Measurements from ENCODE around the gene SRGAP1.

The SRGAP1 gene

DNA sequence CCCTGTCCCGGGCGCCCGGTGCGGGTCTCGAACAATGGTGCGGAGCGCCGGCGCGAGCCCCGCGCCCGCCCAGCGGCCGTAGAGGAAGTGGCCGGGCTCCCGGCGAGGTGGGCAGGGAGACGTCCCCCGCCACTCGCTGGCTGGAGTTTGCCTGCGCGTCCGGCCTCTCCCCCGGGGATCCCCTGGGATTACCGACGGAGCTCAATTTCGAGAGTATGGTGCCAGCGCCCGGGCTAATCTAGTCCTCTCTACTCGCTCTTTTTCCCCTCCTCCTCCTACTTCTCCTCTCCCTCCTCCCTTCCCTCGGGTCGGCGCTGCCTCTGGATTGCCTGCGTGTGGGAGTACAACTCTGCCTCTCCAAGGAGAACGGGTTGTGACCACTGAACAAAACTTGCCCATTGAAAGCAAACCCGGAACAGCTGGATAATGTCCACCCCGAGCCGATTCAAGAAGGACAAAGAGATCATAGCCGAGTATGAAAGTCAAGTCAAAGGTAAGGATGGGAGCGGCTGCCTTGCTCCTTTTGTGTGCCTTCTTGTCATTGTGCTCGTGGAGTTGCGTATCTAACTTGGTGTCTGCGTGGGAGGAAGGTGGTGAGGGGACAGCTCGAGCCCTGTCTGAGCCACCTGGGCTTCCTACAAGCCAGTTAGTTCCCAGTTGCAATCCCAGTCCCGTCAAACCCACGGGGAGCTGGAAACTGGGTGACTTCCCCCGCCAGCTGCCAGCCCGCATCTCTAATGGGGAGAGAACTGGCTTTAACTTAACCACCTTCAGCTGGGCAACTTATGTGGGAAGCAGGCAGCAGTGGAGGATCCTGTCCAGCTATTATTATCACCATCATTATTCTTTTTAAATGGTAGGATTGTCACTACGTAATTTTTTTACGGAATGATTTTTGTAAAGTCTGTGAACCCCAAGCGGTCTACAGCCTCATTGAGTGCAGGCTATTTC, at the start of gene SRGAP1:
Gene SRGAP1, plus strand, starts transcription at position 310 of the 951 bp plus-strand sequence. Its CDS starts 117 bp downstream, at position 427.
- DNase-seq (ENCODE audit: low read depth in 2 of 2) = peak in 1 of 2 donors; percentile 2

DNA sequence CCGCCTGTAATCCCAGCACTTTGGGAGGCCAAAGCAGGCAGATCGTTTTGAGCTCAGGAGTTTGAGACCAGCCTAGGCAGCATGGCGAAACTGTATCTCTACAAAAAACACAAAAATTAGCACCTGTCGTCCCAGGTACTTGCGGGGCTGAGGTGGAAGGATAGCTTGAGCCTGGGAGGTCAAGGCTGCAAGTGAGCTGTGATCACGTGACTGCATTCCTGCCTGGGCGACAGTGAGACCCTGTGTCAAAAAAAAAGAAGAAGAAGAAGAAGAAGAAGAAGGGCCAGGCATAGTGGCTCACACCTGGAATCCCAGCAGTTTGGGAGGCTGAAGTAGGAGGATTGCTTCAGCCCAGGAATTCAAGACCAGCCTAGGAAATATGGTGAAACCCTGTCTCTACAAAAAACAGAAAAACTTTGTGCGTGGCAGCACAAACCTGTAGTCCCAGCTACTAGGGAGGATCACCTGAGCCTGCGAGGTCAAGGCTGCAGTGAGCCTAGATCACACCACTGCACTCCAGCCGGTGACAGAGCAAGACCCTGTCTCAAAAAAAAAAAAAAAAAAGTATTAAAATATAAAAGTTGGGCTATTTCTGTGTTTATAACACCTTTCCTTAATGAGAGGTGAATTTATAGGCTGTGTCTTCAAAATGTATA, 49.3 kb upstream of the SRGAP1 start:
- DNase-seq (ENCODE audit: low read depth in 2 of 2) = no peak

DNA sequence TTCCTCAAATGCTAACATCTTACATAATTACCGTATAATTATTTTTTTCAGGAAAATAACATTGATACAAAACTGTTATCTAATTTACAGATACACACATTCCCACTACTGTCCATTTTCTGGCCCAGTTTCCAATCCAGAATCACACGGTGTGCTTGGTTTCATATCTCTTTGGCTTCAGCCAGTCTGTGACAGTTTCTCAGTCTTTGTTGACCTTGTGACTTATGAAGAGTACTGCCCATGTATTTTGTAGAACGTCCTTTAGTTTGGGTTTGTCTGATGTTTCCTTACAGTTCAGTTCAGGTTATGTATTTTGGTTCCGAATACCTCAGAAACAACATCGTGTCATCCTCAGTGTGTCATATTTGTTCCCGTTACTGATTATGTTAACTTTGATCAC, 48.6 kb upstream of the SRGAP1 start:
- DNase-seq (ENCODE audit: low read depth in 2 of 2) = no peak

DNA sequence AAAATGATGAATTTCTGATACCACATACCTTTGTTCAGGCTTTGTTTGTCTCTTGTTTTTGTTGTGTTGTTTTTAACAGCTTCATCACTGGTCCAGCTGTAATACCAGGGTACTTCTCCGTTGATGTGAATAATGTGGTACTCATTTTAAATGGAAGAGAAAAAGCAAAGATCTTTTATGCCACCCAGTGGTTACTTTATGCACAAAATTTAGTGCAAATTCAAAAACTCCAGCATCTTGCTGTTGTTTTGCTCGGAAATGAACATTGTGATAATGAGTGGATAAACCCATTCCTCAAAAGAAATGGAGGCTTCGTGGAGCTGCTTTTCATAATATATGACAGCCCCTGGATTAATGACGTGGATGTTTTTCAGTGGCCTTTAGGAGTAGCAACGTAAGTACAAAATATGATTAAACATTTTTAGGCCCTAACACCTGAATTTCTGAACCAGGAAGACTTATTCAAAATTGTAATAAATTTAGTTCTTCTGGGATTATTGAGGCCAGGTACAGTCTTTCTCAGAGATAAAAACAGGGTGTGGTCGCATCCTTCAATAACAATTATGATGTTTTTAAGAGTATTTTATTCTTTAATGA, 42.4 kb upstream of the SRGAP1 start:
- DNase-seq (ENCODE audit: low read depth in 2 of 2) = no peak

DNA sequence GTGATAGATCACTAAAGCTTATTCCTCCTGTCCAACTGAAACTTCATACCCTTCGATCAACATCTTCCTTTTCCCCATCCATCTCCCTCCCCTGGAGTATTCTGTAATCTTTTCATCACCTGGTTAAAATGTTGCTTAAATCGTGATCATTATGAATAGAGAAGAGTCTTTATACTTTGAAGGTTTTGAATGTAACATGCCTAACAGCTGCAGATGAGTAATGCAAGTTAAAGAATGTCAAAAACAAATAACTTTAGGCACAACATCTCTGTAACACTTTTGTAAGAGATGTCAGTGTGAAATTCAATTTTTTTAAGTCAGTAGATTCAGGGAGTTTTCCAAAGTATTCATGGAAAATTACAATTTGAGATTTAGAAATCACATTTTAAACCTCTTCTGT, 39.8 kb upstream of the SRGAP1 start:
- no peak for DNase-seq (ENCODE audit: low read depth in 2 of 2)

DNA sequence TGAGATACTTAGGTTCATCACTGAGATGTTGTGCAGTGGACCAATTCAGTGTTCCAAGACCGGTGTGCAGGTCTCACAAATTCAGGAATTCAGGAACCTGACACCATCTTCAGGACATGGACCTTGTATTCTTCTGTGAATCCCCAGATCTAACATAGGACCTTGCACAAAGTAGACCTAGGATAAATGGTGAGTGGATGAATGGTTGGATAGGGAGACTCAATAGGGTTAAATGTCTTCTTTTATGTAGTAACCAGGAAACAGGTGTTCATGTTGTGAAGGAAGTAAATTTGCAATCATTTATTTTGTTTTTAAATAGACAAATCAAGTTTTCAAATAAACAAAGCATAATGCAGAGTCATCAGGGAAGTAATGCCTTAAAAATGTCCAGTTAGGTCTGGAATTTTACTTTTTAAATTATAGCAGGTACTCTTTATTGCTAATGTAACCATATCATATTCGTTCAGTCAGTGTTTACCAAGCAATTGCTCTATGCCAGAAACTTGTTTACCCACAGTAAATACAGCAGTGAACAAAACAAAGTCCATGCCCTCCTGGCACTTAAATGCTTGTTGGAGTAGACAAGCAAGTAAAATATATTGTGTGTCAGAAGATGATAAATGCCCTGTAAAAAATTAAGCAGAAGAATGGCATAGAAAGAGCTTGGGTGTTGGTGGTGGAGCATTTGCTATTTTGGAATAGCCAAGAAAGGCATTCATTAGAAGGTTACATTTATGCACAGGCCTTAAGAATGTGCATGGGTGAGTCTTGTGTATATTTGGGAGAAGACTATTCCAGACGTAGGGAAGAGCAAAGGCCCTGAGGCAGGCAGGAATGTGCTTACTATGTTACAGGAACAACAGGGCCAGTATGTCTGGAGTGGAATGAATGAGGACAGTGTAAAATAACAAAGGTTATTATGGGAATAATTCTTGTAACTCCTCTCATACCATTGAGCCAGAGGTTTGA, 38.5 kb upstream of the SRGAP1 start:
- no peak for DNase-seq (ENCODE audit: low read depth in 2 of 2)

DNA sequence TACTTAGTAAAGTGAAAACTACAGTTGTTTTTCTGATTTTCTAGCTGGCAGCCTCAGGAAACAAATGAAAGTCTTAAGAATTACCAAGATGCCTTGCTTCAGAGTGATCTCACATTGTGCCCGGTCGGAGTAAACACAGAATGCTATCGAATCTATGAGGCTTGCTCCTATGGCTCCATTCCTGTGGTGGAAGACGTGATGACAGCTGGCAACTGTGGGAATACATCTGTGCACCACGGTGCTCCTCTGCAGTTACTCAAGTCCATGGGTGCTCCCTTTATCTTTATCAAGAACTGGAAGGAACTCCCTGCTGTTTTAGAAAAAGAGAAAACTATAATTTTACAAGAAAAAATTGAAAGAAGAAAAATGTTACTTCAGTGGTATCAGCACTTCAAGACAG, 35.9 kb upstream of the SRGAP1 start:
- no peak for DNase-seq (ENCODE audit: low read depth in 2 of 2)

DNA sequence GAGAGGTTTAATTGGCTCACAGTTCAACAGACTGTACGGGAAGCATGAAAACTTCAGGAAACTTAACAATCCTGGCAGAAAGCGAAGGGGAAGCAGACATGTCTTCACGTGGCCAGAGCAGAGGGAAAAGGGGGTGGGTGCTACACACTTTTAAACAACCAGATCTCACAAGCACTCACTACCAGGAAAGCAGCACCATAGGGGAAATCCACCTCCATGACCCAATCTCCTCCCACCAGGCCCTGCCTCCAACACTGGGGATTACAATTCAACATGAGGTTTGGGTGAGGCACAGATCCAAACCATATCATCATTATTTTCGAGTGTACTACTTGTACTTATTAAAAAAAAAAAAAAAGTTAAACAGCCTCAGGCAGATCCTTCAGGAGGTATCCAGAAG, 34.9 kb upstream of the SRGAP1 start:
- no peak for DNase-seq (ENCODE audit: low read depth in 2 of 2)

DNA sequence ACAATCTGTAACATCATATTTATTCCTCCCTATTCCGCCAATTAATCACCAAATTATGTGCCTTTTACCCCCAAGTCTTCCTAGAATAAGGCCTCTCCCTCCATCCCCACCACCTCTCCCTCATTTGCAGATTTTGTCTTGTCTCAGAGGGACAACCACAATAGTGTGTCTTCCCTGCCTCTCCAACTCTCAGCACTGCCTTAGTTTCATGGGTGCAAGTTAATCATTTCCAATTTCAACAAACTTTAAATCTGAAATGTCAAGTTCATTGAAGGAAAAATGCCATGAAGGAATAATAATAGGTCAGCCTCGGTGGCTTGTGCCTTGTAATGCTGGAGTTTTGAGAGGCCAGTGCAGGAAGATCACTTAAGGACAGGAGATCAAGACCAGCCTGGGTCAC, 33.2 kb upstream of the SRGAP1 start:
- no peak for DNase-seq (ENCODE audit: low read depth in 2 of 2)

DNA sequence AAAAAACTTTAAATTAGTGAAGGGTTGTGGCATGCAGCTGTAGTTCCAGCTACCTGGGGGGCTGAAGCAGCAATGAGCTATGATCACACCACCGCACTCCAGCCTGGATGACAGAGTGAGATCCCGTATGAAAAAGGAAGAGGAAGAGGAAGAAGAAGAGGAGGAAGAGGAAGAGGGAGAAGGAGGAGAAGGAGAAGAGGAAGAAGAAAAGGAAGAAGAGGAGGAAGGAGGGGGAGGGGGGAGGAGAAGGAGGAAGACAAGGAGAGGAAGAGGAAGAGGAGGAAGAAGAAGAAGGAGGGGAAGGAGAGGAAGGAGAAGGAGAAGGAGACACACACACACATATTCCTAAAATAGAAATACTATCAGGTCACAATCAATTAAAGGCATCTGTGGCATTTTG, 32.7 kb upstream of the SRGAP1 start:
- no peak for DNase-seq (ENCODE audit: low read depth in 2 of 2)

DNA sequence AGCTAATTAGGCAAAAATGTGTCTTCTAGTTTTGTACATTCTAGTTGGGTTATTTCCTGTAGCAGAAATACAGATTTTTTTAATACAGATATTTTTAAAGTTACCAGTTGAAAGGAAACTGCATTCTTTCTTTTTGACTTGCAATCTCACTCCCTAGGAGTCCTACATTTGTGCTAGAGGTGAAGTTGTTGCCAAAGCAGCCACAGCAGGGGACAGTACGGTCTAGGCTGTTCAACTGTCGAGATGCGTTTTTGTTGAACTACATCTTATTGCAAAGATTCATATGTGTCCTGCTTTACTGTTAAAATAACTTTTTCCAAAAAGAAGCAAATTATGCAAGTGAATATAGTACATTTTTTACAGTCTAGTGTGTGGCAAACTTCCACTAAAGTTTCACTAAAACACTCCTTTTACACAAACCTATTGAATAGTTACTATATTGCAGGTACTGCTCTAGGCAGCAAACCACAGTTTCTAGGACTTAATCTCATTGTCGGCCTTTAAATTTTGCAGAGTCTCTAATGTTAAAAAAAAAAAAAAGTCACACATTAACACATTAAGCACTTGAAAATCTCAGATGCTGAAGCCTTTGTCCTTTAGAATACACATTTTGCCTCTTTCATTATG, 30.2 kb upstream of the SRGAP1 start:
- DNase-seq (ENCODE audit: low read depth in 2 of 2) = no peak

DNA sequence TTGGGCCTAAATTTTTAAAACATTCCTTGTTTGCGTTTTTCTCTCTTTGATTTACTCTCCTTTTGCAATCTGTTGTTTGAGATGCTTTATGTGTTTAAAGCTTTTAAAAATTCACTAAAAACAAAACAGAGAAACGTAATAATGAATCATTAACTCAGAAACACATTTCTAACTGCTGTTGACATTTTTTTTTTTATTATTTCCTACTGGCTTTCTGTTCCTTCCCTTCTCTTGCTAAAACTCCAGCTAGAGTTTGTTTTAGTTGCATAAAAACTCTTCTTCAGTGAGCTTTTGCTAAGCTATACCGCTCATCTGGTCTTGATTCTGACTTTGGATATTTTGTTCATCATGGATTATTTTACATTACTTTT, 29.0 kb upstream of the SRGAP1 start:
- no peak for DNase-seq (ENCODE audit: low read depth in 2 of 2)

DNA sequence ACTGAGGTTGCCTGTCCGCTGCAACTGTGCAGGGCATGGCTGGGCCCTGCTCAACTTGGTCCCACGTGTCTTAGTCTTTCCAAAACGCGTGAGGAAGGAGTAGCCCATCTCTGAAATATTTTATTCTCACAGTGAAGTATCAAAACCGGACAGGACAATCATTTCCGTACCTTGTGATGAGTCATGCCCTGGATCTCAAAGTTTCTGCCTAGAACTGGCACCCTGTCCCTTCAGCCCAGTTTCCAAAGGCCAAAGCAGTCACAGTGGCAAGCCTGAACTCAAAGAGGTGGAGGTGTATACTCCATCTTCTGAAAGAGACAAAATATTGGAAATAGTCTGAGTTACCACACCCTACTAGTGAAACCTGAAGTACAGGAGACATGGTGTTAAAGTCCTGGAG, 28.5 kb upstream of the SRGAP1 start:
- DNase-seq (ENCODE audit: low read depth in 2 of 2) = no peak

DNA sequence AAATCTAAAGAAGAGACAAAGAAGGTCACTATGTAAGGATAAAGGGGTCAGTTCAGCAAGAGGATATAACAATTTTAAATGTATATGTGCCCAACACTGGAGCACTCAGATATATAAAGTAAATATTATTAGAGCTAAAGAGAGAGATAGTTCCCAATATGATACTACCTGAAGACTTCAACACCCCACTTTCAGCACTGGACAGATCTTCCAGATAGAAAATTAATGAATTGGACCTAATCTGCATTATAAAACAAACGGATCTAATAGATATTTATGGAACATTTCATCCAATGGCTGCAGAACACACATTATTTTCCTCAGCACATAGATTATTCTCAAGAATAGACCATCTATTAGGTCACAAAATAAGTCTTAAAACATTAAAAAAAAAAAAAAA, 24.1 kb upstream of the SRGAP1 start:
- no peak for DNase-seq (ENCODE audit: low read depth in 2 of 2)

DNA sequence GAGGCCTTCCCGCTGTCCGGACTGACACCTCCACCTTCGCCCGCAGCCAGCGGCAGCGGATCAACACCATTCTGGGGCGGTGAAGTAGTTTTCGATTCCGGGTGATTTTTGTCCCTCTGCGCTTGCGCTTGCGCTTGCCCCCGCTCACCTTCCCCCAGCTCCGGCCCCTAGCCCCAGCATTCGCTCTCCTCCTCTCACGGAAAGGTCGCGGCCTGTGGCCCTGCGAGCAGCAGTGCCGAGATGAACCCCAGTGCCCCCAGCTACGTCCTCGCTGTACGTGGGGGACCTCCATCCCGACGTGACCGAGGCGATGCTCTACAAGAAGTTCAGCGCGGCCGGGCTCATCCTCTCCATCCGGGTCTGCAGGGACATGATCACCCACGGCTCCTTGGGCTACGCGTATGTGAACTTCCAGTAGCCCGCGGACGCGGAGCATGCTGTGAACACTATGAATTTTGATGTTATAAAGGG, 22.7 kb upstream of the SRGAP1 start:
- no peak for DNase-seq (ENCODE audit: low read depth in 2 of 2)

DNA sequence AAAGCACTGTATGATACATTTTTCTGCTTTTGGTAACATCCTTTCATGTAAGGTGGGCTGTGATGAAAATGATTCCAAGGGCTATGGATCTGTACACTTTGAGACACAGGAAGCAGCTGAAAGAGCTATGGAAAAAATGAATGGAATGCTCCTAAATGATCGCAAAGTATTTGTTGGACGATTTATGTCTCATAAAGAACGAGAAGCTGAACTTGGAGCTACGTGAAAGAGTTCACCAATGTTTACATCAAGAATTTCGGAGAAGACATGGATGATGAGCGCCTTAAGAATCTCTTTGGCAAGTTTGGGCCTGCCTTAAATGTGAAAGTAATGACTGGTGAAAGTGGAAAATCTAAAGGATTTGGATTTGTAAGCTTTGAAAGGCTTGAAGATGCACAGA, 22.1 kb upstream of the SRGAP1 start:
- no peak for DNase-seq (ENCODE audit: low read depth in 2 of 2)

DNA sequence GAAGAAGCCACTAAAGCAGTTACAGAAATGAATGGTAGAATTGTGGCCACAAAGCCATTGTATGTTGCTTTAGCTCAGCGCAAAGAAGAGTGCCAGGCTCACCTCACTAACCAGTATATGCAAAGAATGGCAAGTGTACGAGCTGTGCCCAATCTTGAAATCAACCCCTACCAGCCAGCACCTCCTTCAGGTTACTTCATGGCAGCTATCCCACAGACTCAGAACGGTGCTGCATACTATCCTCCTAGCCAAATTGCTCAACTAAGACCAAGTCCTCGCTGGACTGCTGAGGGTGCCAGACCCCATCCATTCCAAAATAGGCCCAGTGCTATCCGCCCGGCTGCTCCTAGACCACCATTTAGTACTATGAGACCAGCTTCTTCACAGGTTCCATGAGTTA, 21.5 kb upstream of the SRGAP1 start:
- no peak for DNase-seq (ENCODE audit: low read depth in 2 of 2)

DNA sequence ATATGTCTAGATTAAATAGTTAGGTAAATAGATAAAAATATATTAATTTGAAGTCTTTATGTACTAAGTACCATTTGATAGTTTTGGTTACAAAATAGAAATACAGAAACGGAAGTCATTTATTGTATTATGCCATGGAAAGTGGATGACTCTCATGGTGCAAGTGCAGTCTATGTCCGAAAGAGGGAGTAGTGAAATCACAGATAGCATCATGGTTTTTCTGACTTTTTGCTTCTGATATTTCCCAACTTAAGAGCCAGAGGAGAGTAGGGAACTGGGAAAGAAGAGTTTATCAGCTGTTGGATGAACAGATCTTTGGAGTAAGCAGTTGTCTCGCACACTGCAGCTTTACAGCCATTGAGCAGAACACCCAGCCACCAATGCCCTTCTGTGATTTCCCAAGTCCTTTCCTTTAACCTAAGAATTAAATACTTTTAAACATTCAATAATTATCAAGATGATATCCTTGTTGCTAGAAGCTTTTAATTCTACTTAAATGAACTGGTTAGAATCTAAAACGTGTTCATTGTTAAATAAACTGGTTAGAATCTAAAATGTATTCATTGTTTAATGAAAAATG, 18.4 kb upstream of the SRGAP1 start:
- no peak for DNase-seq (ENCODE audit: low read depth in 2 of 2)

DNA sequence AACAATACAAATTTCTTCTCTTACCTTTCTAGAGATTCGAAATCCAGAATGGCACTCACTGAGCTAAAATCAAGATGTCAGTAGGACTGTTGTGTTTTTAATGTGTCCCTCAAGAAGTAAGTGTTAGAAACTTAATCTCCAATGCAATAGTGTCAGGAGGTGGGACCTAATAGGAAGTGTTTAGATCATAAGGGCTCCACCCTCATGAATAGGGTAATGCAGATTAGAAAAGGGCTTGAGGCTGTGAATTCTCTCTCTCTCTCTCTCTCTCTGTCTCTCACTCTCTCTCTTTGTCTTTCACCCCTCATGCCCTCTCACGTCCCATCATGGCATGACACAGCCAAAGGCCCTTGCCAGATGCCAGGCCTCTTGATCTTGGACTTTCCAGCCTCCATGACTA, 15.6 kb upstream of the SRGAP1 start:
- no peak for DNase-seq (ENCODE audit: low read depth in 2 of 2)

DNA sequence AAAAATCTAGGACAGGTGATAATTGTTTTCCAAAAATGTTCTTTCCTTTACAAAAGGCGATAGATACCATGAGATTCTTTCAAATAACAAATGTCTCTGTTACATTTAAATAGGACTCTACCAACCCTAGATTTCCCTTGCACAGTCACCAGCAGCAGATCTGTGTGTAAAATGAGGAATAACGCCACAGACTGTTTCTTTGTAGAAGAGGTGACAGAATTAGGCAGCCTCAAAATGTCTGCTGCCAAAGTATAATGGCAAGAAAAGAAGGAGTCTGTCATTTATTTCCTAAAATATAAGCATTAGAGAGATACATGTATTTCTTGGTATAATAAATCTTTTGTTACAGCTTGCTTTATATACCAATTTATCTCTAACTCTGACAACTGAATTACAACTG, 8.5 kb upstream of the SRGAP1 start:
- no peak for DNase-seq (ENCODE audit: low read depth in 2 of 2)

DNA sequence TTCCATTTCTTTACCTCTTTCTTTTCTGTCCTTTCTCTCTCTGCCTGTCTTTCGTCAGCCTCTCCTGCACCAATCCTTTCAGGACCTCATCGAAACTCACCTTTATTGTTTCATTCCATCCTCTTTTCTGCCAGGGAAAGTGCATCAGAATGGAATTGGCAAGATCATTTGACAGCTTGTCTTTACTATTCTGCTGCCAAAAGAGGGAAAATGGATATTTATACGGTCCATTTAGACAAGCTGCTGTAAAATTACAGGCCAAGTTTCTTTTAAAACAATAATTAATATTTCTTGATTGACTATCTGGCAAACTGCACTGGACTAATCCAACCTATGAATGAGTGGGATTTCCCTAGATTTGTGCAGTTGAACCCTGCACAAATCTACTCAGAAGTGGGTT, 7.6 kb upstream of the SRGAP1 start:
- no peak for DNase-seq (ENCODE audit: low read depth in 2 of 2)

Data from stimulated activated CD4-positive, alpha-beta T cell treated with anti-CD3 and anti-CD28 coated beads, Interleukin-1b, Interleukin-23, amount 100 ng/mL, for 4 hours (primary cell).